ENCODE measurements around the gene KCNH1. TPM values are rescaled to one million over a fixed set of nuclear protein-coding genes. Genes with fewer than 3 reads are reported as not detected.

KCNH1 gene
- total RNA-seq, 2 experiments from 2014 or later = not detected

- POLR2A ChIA-PET = no interaction called here
- Mint-ChIP-seq H3K9me3 (no peaks in the 10 kb centered on the region), H3K36me3 (ENCODE audit: low read depth) (no peaks in the 10 kb centered on the region), H3K27ac (no peak overlapping the region), H3K4me1 (ENCODE audit: low read depth) (no peaks in the 10 kb centered on the region), H3K4me3 (no peak overlapping the region), H3K27me3 (peaks cover 13% of the 10 kb centered on the region)
- intact Hi-C loops (cut with micrococcal nuclease) = no loop called here
- CTCF ChIA-PET = interaction anchor here (1.1 kb wide), 1 partner anchor 12 kb away, joined by 4 read pairs; no protein-coding TSS in a partner anchor
- no peak for TF ChIP-seq CTCF (IDR thresholded peaks at IDR 0.05)
- no peak for ATAC-seq
- DNase-seq = no peak
Observed at GRCh38 chr1:210776712-210777111, 357.2 kb downstream of the KCNH1 start.

- CTCF ChIA-PET = no interaction called here
- POLR2A ChIA-PET = interaction anchor here (0.6 kb wide), 1 partner anchor 152 kb away, joined by 3 read pairs; no protein-coding TSS in a partner anchor
Observed at GRCh38 chr1:210775289-210775688, 358.7 kb downstream of the KCNH1 start.

DNA sequence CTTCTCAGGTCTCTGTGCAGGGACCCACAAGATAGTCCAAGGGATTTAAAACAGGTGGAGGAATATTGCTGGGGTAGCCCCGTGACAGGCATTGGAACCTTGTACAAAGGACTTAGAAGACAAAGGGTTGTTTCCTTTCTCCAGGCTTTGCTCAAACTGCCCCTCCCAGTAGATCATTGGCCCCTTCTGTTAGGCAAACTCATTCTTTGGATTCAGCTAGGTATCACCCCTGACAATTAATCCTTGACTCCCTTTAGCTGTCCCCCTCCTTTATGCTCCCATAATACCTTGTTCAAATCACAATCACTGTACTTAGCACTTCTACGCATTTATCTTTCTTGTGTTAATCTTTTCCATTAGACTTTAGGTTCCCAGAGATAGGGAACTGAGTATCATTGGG, 360.5 kb downstream of the KCNH1 start:
- Mint-ChIP-seq H3K36me3 (ENCODE audit: low read depth) (no peaks in the 10 kb centered on the region), H3K27ac (no peak overlapping the region), H3K9me3 (no peaks in the 10 kb centered on the region), H3K4me3 (no peak overlapping the region), H3K4me1 (ENCODE audit: low read depth) (no peaks in the 10 kb centered on the region), H3K27me3 (peaks cover 15% of the 10 kb centered on the region)
- POLR2A ChIA-PET = no interaction called here
- TF ChIP-seq CTCF (IDR thresholded peaks at IDR 0.05) = no peak
- DNase-seq (no peak), ATAC-seq (no peak)
- CTCF ChIA-PET = no interaction called here
- intact Hi-C loops (cut with micrococcal nuclease) = no loop called here

More at GRCh38 chr1:210775289-210775688, 358.7 kb downstream of the KCNH1 start:
- peaks cover 15% of the 10 kb centered on the region for H3K27me3 Mint-ChIP-seq
- H3K4me1 Mint-ChIP-seq (ENCODE audit: low read depth) = no peaks in the 10 kb centered on the region
- no peak for TF ChIP-seq CTCF (IDR thresholded peaks at IDR 0.05)
- no peaks in the 10 kb centered on the region for H3K9me3 Mint-ChIP-seq
- DNase-seq (no peak), ATAC-seq (no peak)
- H3K27ac Mint-ChIP-seq = no peak overlapping the region
- intact Hi-C loops (cut with micrococcal nuclease) = no loop called here
- H3K36me3 Mint-ChIP-seq (ENCODE audit: low read depth) = no peaks in the 10 kb centered on the region
- H3K4me3 Mint-ChIP-seq = no peak overlapping the region

- ATAC-seq (no peak), DNase-seq (no peak)
- TF ChIP-seq CTCF (IDR thresholded peaks at IDR 0.05) = no peak
- peaks cover 9% of the 10 kb centered on the region for H3K27me3 Mint-ChIP-seq
- ChIA-PET POLR2A (interaction anchor here (0.6 kb wide), 1 partner anchor 204 kb away, joined by 3 read pairs; no protein-coding TSS in a partner anchor), CTCF (no interaction called here)
- H3K9me3 Mint-ChIP-seq = no peaks in the 10 kb centered on the region
- no peaks in the 10 kb centered on the region for H3K36me3 Mint-ChIP-seq (ENCODE audit: low read depth)
- intact Hi-C loops (cut with micrococcal nuclease) = no loop called here
- no peak overlapping the region for H3K27ac Mint-ChIP-seq
- no peaks in the 10 kb centered on the region for H3K4me1 Mint-ChIP-seq (ENCODE audit: low read depth)
- no peak overlapping the region for H3K4me3 Mint-ChIP-seq
Observed at GRCh38 chr1:210771131-210771530, 362.8 kb downstream of the KCNH1 start.

DNA sequence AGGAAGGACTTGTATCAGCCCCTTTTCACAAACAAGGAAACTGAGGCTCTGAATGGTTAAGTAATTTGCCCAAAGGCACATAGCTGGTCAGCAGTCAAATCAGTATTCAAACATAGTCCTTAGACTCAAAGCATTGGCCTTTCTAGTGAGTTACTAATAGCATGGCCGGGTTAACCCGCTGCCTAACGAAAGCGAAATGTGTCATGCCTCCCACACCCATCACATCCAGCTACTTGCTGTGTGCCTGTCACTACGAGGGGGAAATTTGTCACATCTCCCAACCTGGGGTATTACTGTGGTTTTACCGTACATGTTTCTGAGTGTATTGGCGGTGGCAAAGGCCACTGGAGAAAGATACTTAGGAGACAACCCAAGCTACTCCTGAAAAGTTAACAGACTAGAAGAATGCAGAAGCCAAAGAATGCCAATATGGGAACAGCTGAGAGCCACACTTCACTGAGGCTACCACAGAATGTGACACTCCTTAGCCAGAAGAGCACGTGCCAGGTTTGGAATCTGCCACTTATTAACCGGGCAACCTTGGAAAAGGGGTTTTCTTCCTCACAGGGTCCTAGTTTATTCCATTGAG, 363.5 kb downstream of the KCNH1 start:
- Mint-ChIP-seq H3K36me3 (ENCODE audit: low read depth) (no peaks in the 10 kb centered on the region), H3K4me3 (no peak overlapping the region), H3K9me3 (no peaks in the 10 kb centered on the region), H3K27ac (no peak overlapping the region), H3K4me1 (ENCODE audit: low read depth) (no peaks in the 10 kb centered on the region), H3K27me3 (peaks cover 9% of the 10 kb centered on the region)
- DNase-seq (no peak), ATAC-seq (no peak)
- no peak for TF ChIP-seq CTCF (IDR thresholded peaks at IDR 0.05)
- ChIA-PET POLR2A (no interaction called here), CTCF (interaction anchor here (0.7 kb wide), 1 partner anchor 364 kb away, joined by 3 read pairs; the partner anchor contains the start of gene KCNH1)
- intact Hi-C loops (cut with micrococcal nuclease) = no loop called here

All from activated CD8-positive, alpha-beta T cell treated with anti-CD3 and anti-CD28 coated beads for 36 hours (primary cell).